WTC11 (cell line): ENCODE results near the gene SLC47A2. TPM values are rescaled to one million over a fixed set of nuclear protein-coding genes. Genes with fewer than 3 reads are reported as not detected.

Experiments
- ATAC-seq: fragments of 200-7000 bp; cut with Tn5 transposase; 2 replicates; pipeline ENCODE4 v1.10.0; 2021; ENCODE audit warnings: mild to moderate bottlenecking, moderate library complexity
- CTCF ChIA-PET: fragments of 300-600 bp; sonication (Branson Sonifier 250); formaldehyde crosslinking; loops from one replicate; lab custom pipeline; 2021; ENCODE audit warnings: antibody characterized with exemption; lab: Charles Lee
- POLR2A ChIA-PET: fragments of 350-600 bp; sonication (Branson Sonifier 250); formaldehyde crosslinking; loops from one replicate; lab custom pipeline; 2021; ENCODE audit warnings: antibody characterized with exemption; lab: Charles Lee
- DNase-seq: peaks from one replicate; pipeline ENCODE4 v3.0.0; 2021; ENCODE audit warnings: low spot score
- H3K27ac Mint-ChIP-seq: 2 replicates; pipeline ENCODE4 v1.8.0; 2021; ENCODE audit warnings: mixed read lengths
- H3K27me3 Mint-ChIP-seq: 2 replicates; pipeline ENCODE4 v1.8.0; 2021; ENCODE audit warnings: low read depth, mild to moderate bottlenecking, moderate library complexity, mixed read lengths
- H3K36me3 Mint-ChIP-seq: 2 replicates; pipeline ENCODE4 v1.8.0; 2021; ENCODE audit warnings: mixed read lengths
- H3K4me1 Mint-ChIP-seq: 2 replicates; pipeline ENCODE4 v1.8.0; 2022; ENCODE audit warnings: mixed read lengths
- H3K4me3 Mint-ChIP-seq: 2 replicates; pipeline ENCODE4 v1.8.0; 2021; ENCODE audit warnings: mild to moderate bottlenecking, moderate library complexity, mixed read lengths
- H3K9me3 Mint-ChIP-seq: 2 replicates; pipeline ENCODE4 v1.8.0; 2021; ENCODE audit warnings: mixed read lengths
- AFF4 ChIP-seq: sonication (generic); formaldehyde crosslinking; IDR thresholded peaks from 2 replicates; pipeline ENCODE4 v1.8.1; 2023; ENCODE audit warnings: mild to moderate bottlenecking, missing genetic modification reagents, borderline replicate concordance
- ARID4B ChIP-seq: sonication (generic); formaldehyde crosslinking; IDR thresholded peaks from 2 replicates; pipeline ENCODE4 v1.8.0; 2023; ENCODE audit warnings: missing genetic modification reagents, mild to moderate bottlenecking, borderline replicate concordance
- CREB1 ChIP-seq: sonication (generic); formaldehyde crosslinking; IDR thresholded peaks from 2 replicates; pipeline ENCODE4 v1.8.0; 2023; ENCODE audit warnings: mild to moderate bottlenecking, missing genetic modification reagents
- FOXP1 ChIP-seq: sonication (generic); formaldehyde crosslinking; IDR thresholded peaks from 2 replicates; pipeline ENCODE4 v1.8.0; 2022; ENCODE audit warnings: missing genetic modification reagents, mild to moderate bottlenecking, moderate library complexity, borderline replicate concordance
- JAZF1 ChIP-seq: fragments of 250-450 bp; sonication (Bioruptor Pico); IDR thresholded peaks from 2 replicates; pipeline ENCODE4 v1.9.0; 2021; ENCODE audit warnings: moderate library complexity, mild to moderate bottlenecking, inconsistent platforms
- MAX ChIP-seq: sonication (generic); formaldehyde crosslinking; IDR thresholded peaks from 2 replicates; pipeline ENCODE4 v1.8.0; 2022; ENCODE audit warnings: mild to moderate bottlenecking, missing genetic modification reagents
- MLX ChIP-seq: sonication (generic); formaldehyde crosslinking; IDR thresholded peaks from 2 replicates; pipeline ENCODE4 v1.8.1; 2023; ENCODE audit warnings: mild to moderate bottlenecking, missing genetic modification reagents, moderate library complexity
- NFATC4 ChIP-seq: fragments of 250-450 bp; sonication (Bioruptor Pico); IDR thresholded peaks from 2 replicates; pipeline ENCODE4 v1.9.0; 2021; ENCODE audit warnings: mild to moderate bottlenecking
- NR2C2 ChIP-seq: sonication (generic); formaldehyde crosslinking; IDR thresholded peaks from 2 replicates; pipeline ENCODE4 v1.8.0; 2022; ENCODE audit warnings: mild to moderate bottlenecking, missing genetic modification reagents
- PRDM15 ChIP-seq: sonication (generic); formaldehyde crosslinking; IDR thresholded peaks from 2 replicates; pipeline ENCODE4 v1.8.0; 2022; ENCODE audit warnings: missing genetic modification reagents
- TP53 ChIP-seq: sonication (generic); formaldehyde crosslinking; IDR thresholded peaks from 2 replicates; pipeline ENCODE4 v1.8.1; 2023; ENCODE audit warnings: mild to moderate bottlenecking, missing genetic modification reagents
- USF1 ChIP-seq: sonication (generic); formaldehyde crosslinking; IDR thresholded peaks from 2 replicates; pipeline ENCODE4 v1.8.0; 2022; ENCODE audit warnings: mild to moderate bottlenecking, missing genetic modification reagents
- ZNF138 ChIP-seq: sonication (generic); formaldehyde crosslinking; conservative IDR thresholded peaks from 2 replicates; pipeline ENCODE4 v1.8.1; 2022; ENCODE audit warnings: mild to moderate bottlenecking, moderate library complexity, missing genetic modification reagents
- ZNF232 ChIP-seq: sonication (generic); formaldehyde crosslinking; IDR thresholded peaks from 2 replicates; pipeline ENCODE4 v1.8.0; 2022; ENCODE audit warnings: mild to moderate bottlenecking, missing genetic modification reagents
- ZNF281 ChIP-seq: sonication (generic); formaldehyde crosslinking; IDR thresholded peaks from 2 replicates; pipeline ENCODE4 v1.8.0; 2023; ENCODE audit warnings: mild to moderate bottlenecking, missing genetic modification reagents
- ZNF317 ChIP-seq: sonication (generic); formaldehyde crosslinking; IDR thresholded peaks from 2 replicates; pipeline ENCODE4 v1.8.1; 2023; ENCODE audit warnings: low read depth, mild to moderate bottlenecking, moderate library complexity, missing genetic modification reagents, borderline replicate concordance
- ZNF416 ChIP-seq: fragments of 250-450 bp; sonication (Bioruptor Pico); IDR thresholded peaks from 2 replicates; pipeline ENCODE4 v1.9.0; 2021; ENCODE audit warnings: mild to moderate bottlenecking, inconsistent platforms
- ZNF425 ChIP-seq: fragments of 250-450 bp; sonication (Bioruptor Pico); conservative IDR thresholded peaks from 2 replicates; pipeline ENCODE4 v1.9.0; 2021; ENCODE audit warnings: mild to moderate bottlenecking
- total RNA-seq: library from RNA; stranded (reverse); gene quantifications from 3 replicates; pipeline ENCODE4 v1.2.3, GENCODE V29; 2021

Gene SLC47A2
- total RNA-seq, 1 experiment from 2014 or later: not detected

GRCh38 chr17:19705201-19705600 is 11.2 kb downstream of the SLC47A2 start:
- Mint-ChIP-seq H3K36me3 (no peaks in the 10 kb centered on the region), H3K4me3 (no peak overlapping the region), H3K27me3 (no peaks in the 10 kb centered on the region), H3K4me1 (peaks cover 26% of the 10 kb centered on the region), H3K9me3 (no peaks in the 10 kb centered on the region), H3K27ac (no peak overlapping the region)
- CTCF ChIA-PET: interaction anchor here (0.7 to 2.1 kb wide), 3 partner anchors 40 to 272 kb away, joined by 3 to 14 read pairs (median 5); no protein-coding TSS in a partner anchor
- DNase-seq (no peak), ATAC-seq (no peak)
- POLR2A ChIA-PET: no interaction called here
- TF ChIP-seq TP53 (CRISPR knock-in tag) (no peak), MAX (CRISPR knock-in tag) (no peak), ZNF232 (CRISPR knock-in tag) (no peak), USF1 (no peak), NFATC4 (CRISPR knock-in tag) (no peak), AFF4 (CRISPR knock-in tag) (no peak), NR2C2 (CRISPR knock-in tag) (no peak), CREB1 (CRISPR knock-in tag) (no peak), PRDM15 (CRISPR knock-in tag) (no peak), ZNF317 (CRISPR knock-in tag) (no peak), ARID4B (CRISPR knock-in tag) (no peak), ZNF281 (CRISPR knock-in tag) (no peak), FOXP1 (CRISPR knock-in tag) (no peak), JAZF1 (no peak), MLX (CRISPR knock-in tag) (no peak), ZNF416 (no peak), ZNF425 (CRISPR knock-in tag) (no peak), ZNF138 (CRISPR knock-in tag) (no peak)
